GM12892 (cell line): Measurements from ENCODE around the gene LRFN4.

ENCODE experiments used
- POLR2A ChIP-seq: IDR thresholded peaks from 2 replicates; pipeline ENCODE4 v1.6.1; 2011; ENCODE audit warnings: low read depth, low read length, control low read depth
- POLR2AphosphoS5 ChIP-seq: IDR thresholded peaks from 2 replicates; pipeline ENCODE4 v1.6.1; 2011; ENCODE audit warnings: low read depth, low read length, control low read depth
- TAF1 ChIP-seq: IDR thresholded peaks from 2 replicates; pipeline ENCODE4 v1.6.1; 2011; ENCODE audit warnings: low read depth, mild to moderate bottlenecking, control low read depth, low read length, borderline replicate concordance

GRCh38 chr11:66889960-66890359 is 33.1 kb downstream of the LRFN4 start:
- TF ChIP-seq POLR2A (no peak), TAF1 (no peak), POLR2AphosphoS5 (no peak)
